HG03039 (cell line): ENCODE data around the gene WIZ.

Experiments
- ATAC-seq: cut with Tn5 transposase; IDR thresholded peaks from one replicate; pipeline ENCODE4 v1.9.1; 2021; ENCODE audit warnings: mild to moderate bottlenecking, moderate library complexity; ENCODE audit not compliant: unreplicated experiment

WIZ gene

DNA sequence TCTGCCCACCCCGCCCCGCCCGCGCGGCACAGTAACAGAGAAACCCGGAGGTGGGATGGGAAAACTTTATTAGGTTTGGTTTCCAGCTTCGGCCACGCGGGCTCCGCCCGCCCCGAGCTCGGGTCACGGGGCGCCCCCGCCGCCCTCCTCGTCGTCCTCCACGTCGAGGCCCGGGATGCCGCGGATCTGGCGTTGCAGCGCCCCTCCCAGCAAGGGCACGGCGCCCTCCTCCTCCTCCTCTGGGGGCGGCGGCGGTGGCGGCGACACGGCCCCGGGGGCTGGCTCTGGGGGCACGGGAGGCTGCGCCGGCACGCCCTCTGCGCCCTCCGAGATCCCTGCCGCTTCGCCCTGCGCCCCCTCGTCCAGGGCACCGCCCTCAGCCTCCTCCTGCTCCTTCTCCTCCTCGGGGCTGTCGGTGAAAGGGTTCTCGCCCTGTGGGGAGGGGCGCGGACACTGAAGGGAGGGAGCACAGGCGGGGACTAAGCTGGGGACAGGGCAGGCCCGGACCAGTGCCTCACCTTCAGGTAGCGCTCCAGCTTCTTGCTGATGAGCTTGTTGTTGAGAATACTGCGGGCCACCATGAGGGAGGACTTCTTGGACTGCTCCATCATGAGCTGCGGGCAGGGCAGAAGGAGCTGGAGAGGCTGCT lies 69.6 kb downstream of the WIZ start:
- peak; percentile 38 for ATAC-seq

DNA sequence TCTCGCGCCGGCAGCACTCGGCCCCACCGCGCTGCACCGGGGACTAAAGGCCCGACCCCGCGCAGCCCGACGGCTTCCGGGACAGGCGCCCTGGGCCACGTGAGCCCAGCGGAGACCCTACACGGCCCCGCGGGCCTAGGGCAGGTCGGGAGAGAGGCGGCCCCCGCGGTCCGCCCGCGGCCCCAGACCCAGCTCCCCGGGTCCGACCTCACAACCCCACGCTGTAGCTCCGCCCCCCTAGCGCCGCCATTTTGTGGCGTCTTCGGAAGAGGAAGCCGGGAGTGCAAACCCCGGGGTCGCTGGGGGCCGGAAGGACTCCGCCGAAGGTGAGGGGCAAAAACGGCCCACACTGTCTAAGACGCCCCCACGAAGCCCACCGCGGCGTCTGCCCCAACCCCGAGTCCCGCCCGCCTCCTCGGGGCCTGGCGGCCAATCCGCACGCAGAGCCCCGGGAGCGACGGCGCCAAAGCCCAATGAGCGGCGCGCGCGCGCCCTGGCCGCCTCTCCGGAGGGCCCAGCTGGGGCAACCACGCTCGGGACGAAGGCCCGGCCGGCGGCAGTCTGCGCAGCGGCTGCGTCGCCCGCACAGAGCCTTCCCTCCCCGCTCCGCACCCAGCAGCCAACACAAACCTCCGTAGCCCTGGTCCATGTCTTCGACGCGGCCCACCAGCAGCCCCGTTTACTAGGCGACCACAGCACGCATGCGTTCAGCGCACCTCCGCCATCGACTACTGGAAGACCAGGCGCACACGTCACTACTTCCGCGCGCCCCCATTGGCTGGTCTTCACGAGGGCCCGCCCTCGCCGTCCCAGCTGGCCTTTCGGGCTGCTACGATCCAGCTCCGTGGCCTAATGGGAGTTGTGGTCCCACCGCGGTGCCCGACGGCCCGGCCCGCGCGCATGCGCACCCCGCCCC lies 70.4 kb downstream of the WIZ start, which contains the start of gene AKAP8:
Gene AKAP8 (minus strand): TSS at position 705 of the 916 bp plus-strand sequence. CDS start 56 bp downstream, at position 649.
- ATAC-seq = peak; percentile 71

DNA sequence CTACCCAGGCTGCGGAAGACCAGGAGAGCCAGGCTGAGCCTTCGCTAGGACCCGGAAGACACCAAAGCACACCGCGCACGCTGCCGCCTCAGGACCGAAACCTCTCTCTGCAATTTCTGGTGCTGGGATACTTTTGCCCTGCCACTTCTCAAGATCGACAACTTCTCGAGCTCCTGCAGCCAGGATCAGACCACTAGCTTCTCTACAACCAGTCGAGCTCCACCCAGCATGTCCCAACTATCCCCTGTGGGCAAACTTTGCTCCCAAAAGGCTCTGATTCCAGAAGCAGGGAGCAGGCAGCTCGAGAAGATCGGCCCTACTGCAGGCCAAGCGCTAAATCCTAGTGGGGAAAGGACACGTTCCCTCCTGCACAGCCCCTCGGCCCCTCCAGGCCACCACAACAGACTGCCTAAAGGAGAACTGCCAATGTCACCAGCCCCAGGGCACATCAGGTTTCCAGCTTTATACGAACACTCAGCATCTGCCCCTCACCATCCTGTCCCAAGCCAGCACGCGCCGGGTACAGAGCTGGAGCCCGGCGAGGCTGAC lies 71.1 kb downstream of the WIZ start:
- ATAC-seq = no peak

DNA sequence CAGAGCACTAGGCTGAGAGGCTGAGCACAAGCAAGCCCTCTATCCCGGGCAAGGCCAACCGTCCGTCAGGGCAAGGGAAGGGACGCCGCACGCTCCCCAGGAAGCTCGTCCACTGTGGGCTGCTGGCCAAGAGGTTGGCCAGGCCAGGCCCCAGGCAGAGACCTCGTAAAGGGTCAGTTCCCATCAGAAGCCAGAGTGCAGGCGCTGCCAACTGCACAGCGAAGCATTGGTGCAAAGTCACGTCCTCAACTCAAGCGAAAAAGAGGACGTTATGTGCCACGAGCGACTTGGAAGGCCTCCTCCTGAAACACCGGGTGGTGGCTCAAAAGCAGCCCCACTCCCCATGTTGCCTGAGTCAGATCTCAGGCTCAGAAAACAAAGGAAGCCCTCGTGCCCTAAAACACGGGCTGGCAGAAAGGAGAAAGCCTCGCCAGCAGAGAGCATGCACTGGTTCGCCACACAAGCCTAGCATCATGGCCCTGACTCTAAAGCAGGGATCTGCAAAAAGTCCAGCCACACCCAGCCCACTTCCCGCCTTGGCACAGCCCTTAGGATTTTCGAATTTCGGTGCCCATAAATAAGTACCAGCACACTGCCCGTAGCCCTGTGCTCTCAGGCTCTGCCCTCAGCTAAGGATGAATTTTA lies 74.8 kb downstream of the WIZ start:
- no peak for ATAC-seq

DNA sequence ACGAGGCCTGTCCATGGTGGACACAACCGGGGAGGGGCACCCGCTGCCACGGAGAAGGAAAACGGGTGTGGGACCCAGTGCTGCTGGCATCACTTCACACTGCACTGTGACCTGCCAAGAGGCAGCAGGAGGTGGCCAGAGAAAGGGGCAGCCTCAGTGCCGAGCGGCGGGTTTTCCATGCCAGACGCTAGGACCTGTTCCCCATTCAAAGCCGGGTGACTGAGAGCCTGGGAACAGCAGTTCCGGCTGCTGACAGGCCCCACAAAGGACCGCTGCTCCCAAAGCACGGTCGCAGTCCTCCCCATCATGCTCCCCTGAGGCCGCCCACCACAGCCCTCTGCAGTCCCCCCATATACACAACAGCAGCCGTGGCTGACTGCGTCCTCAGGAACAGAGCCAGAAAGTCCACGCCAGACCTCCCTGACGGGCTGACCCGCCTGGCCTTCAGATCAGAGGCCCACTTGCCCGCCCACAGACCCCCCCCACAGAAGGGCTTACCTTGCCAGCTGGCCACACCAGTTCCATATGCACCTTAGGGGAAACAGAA lies 75.6 kb downstream of the WIZ start:
- no peak for ATAC-seq

DNA sequence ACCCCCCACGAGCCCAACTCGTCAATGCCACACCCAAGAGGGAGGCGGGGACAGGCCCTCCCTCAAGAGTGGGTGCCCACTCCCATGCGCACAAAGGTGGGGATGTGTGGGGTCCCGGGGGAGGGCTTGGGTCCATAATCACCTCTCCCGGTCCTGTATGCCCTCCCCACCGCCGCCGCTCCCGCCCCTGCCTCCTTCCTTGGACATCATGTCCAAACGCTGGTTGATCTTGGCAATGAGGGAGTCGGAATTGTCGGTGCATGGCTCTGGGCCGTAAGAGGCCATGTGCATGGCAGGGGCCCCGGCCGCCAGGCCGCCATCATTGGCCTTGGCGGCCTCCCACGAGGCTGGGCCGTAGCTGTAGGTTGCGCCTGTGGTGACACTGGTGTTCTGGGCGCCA lies 76.1 kb downstream of the WIZ start:
- ATAC-seq = no peak

DNA sequence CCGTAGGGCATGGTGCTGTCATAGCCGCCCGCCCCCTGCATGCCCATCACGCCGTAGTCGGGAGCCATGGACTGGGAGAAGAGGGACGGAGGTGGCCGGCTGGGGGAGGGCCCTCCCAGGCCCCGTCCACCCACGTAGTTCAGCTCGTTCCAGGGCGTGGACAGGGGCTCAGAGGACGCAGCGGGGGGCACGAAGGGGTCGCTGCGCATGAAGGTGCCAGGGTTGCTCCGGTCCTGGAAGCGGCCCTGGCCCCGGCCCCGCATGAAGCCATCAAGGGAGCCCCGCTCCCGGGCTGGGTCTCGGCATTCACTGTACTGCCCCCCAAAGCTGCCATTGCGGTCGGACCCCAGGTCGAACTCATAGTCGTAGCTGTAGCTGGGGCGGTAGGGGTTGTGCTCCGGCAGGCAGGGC lies 76.9 kb downstream of the WIZ start:
- ATAC-seq = no peak

DNA sequence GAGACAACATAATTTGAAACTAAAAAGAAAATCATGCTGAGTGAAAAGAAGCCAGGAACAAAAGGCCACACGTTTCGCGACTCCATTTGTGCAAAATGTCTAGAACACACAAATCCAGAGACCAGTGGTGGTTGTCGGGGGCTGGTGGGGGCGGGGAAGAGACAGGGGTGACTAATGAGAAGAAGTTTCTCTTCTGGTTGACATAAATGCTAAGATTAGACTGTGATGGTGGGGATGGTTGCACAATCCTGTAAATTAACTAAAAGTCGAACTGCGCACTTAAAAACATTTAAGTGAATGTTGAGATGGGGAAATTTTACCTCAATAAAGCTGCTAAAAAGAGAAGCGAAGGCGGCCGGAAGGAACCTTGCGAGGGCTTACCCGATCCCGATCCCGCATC lies 77.3 kb downstream of the WIZ start:
- no peak for ATAC-seq

DNA sequence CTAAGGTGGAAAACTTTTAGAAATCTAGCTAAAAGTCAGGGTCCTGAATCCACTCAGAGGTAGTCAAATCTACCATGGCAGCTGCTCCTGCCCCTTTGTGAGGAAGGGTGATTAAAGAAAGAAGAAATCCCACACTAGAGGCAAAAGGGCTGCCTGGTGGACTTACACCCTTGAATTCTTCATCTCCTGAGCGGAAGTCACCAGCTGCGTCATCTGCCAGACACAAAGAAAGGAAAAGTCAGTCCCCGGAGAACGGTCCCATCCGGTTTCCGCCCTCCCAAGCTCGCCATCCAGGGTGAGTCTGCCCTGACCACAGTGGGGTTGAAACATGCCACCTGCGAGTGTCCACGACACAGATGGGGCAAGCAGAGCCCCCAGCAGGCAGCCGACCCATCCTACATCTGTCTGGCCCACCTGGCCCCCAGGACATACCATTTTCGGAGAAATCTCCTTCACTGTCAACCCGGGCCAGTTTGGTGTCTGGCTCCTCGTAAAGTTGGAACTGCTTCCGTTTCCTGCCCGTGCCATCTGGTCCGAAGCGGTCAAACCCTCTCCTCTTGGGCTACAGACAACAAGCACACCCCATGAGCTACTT lies 77.9 kb downstream of the WIZ start:
- no peak for ATAC-seq

DNA sequence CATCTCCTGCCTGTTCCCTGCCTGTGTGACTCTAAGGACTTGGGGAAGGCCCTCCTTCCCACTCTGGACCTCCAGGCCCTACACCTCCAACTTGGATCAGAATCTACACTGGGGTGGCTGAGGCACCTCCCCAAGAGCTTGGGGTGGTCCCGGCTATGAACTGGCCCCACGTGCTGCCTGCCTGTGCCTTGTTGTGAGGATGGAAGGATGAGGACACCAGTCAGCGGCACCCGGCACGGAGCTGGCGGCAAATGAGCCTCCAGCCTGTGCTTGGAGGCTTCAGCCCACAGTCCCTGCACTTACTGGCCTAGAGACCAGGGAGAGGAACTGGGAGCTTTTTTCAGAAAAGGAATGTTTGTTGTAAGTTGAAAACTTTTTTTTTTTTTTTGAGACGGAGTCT lies 78.6 kb downstream of the WIZ start:
- no peak for ATAC-seq
